Measurements from ENCODE around the gene CHD3.
"Not testable (repeated sequence)": the region's sequence is repeated elsewhere in the genome, so short reads cannot be mapped to it uniquely, and the experiment has no call there.

The CHD3 gene

GRCh38 chr17:7854078-7854777, 34.4 kb upstream of the CHD3 start:
- no peaks in the 10 kb centered on the region for H3K9me3 ChIP-seq (ENCODE audit: control insufficient read depth, insufficient read depth, low read length)
- H3K4me1 ChIP-seq (ENCODE audit: insufficient read depth, low read length) = peaks cover 5% of the 10 kb centered on the region; the same call in 1 of the 2 replicates
- peak overlapping the region; percentile 25; the same call in 1 of the 2 replicates for H3K9ac ChIP-seq (ENCODE audit: low read depth, low read length)
- H3K36me3 ChIP-seq (ENCODE audit: insufficient read depth, low read length) = no peaks in the 10 kb centered on the region

DNA sequence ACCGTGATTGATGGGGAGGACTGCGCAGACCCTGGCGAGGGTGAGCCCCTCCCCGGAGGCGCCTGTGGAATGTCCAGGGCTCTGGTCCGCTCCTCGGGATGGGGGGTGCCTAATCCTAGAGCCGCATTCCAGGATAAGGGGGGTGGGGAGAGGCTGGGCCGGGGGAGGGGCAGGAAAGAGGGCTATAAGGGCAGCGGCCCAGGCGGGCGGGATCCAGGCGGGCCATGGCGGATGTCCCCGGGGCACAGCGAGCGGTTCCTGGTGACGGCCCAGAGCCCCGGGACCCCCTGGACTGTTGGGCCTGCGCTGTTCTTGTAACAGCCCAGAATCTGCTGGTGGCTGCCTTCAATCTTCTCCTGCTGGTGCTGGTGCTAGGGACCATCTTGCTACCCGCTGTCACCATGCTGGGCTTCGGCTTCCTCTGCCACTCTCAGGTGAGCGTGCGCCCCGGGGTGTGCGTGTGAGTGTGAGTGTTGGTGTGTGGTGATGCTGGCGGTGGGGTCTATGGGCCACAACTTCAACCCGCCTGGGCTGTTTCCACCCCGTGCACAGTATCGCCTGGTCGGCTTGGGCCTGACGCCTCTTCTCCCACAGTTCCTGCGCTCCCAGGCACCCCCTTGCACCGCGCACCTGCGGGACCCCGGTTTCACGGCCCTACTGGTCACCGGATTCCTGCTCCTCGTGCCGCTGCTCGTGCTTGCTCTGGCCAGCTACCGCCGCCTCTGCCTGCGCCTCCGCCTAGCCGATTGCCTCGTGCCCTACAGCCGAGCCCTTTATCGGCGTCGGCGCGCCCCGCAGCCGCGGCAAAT, 33.5 kb upstream of the CHD3 start, which contains the start of gene TMEM88:
Gene TMEM88, plus strand, starts transcription at position 216 of the 809 bp plus-strand sequence. Its CDS starts 9 bp downstream, at position 225.
- Histone ChIP-seq H3K4me1 (ENCODE audit: insufficient read depth, low read length) (peaks cover 5% of the 10 kb centered on the region; the same call in 1 of the 2 replicates), H3K36me3 (ENCODE audit: insufficient read depth, low read length) (no peaks in the 10 kb centered on the region), H3K9ac (ENCODE audit: low read depth, low read length) (peak within 1 kb of the TSS; percentile 35; the same call in 1 of the 2 replicates), H3K9me3 (ENCODE audit: control insufficient read depth, insufficient read depth, low read length) (no peaks in the 10 kb centered on the region)

GRCh38 chr17:7855660-7856010, 33.0 kb upstream of the CHD3 start:
- peak overlapping the region; percentile 35; the same call in 1 of the 2 replicates for H3K9ac ChIP-seq (ENCODE audit: low read depth, low read length)
- no peaks in the 10 kb centered on the region for H3K9me3 ChIP-seq (ENCODE audit: control insufficient read depth, insufficient read depth, low read length)
- peaks cover 5% of the 10 kb centered on the region; the same call in 1 of the 2 replicates for H3K4me1 ChIP-seq (ENCODE audit: insufficient read depth, low read length)
- H3K36me3 ChIP-seq (ENCODE audit: insufficient read depth, low read length) = no peaks in the 10 kb centered on the region

GRCh38 chr17:7856011-7856810, 32.4 kb upstream of the CHD3 start:
- peaks cover 5% of the 10 kb centered on the region; the same call in 1 of the 2 replicates for H3K4me1 ChIP-seq (ENCODE audit: insufficient read depth, low read length)
- peak overlapping the region; percentile 92 for H3K9ac ChIP-seq (ENCODE audit: low read depth, low read length)
- no peaks in the 10 kb centered on the region for H3K36me3 ChIP-seq (ENCODE audit: insufficient read depth, low read length)
- H3K9me3 ChIP-seq (ENCODE audit: control insufficient read depth, insufficient read depth, low read length) = no peaks in the 10 kb centered on the region

DNA sequence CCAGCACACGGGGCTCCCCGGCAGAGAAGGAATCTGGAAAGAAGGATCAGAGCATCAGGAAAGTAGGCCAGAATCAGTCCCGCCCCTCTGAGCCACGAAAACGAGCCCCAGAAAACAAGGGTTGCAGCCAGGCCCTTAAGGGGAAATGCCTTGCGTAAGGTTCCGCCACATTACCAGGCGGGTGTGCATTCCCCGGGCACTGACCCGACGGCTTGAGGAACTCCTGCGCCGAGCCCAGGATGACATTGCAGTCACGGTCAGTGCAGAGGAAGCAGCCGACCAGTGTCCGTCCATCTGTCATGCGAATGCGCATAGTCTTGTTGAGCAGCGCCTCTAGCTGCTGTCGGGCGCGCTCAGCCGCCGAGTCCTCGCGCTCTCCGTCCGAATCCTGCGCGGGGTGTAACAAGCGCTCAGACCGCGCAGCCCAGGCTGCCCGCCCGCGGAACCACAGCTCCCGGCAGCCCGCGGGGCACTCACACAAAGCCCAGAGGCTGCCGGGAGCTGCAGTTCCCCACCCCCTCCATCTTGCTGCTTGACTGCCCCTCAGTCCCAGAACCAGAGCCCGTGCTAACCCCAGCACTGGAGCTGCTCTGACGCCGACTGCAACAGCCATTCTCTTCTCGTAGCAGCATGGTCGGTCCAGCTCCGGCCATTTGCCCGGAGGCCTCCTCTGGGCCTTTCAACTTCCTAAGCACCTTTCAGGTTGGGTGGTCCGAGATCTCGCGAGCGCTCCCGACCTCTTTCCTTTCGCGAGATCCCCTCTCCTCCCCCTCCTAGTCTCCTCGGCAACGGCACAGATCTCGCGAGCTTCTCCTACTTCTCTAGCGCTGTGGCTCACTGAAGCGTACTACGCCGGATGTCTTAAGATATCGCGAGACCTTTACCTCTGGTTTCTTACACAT, 31.5 kb upstream of the CHD3 start, which contains the start of gene NAA38:
Gene NAA38, minus strand, starts transcription at position 749 of the 902 bp plus-strand sequence. Its CDS starts 96 bp downstream, at position 653.
- Histone ChIP-seq H3K36me3 (ENCODE audit: insufficient read depth, low read length) (no peaks in the 10 kb centered on the region), H3K4me1 (ENCODE audit: insufficient read depth, low read length) (peaks cover 5% of the 10 kb centered on the region; the same call in 1 of the 2 replicates), H3K9me3 (ENCODE audit: control insufficient read depth, insufficient read depth, low read length) (no peaks in the 10 kb centered on the region), H3K9ac (ENCODE audit: low read depth, low read length) (peak within 1 kb of the TSS; percentile 92)

DNA sequence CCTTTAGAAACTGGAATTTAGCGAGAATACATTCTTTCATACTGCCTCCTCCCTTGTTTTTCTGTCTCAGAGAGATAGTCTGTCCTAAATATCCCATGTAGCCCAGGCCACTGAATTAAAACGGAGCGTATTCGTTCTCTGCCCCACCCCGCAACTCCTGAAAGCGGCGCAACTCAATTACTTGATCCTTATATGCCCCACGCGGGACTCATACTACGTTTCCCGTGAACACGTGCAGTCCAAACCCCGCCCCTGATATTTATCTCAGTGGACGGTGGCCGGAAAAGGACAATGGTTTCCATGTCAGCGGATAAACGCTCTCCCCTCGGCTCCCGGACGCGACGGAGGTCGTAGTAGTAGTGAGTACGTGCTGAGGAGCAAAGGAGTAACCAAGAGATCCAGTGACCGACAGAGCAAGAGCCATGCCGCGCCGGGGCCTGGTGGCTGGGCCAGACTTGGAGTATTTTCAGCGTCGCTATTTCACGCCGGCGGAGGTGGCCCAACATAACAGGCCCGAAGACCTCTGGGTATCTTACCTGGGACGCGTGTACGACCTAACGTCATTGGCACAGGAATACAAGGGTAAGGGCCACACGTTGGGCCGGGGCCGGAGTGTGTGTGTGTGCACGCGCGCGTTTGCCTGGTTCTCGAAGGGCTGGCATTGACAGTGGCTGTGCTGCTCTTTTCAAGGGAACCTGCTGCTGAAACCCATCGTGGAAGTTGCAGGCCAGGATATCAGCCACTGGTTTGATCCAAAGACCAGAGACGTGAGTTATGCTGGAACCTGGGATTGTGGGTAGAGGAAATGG, 30.7 kb upstream of the CHD3 start, which contains the start of gene CYB5D1:
Gene CYB5D1, plus strand, starts transcription at position 291 of the 809 bp plus-strand sequence. Its CDS starts 132 bp downstream, at position 423.
- no peaks in the 10 kb centered on the region for H3K9me3 ChIP-seq (ENCODE audit: control insufficient read depth, insufficient read depth, low read length)
- H3K4me1 ChIP-seq (ENCODE audit: insufficient read depth, low read length) = peaks cover 7% of the 10 kb centered on the region; the same call in 1 of the 2 replicates
- H3K36me3 ChIP-seq (ENCODE audit: insufficient read depth, low read length) = no peaks in the 10 kb centered on the region
- H3K9ac ChIP-seq (ENCODE audit: low read depth, low read length) = peak within 1 kb of the TSS; percentile 92

- Histone ChIP-seq H3K9me3 (ENCODE audit: control insufficient read depth, insufficient read depth, low read length) (no peaks in the 10 kb centered on the region), H3K36me3 (ENCODE audit: insufficient read depth, low read length) (no peaks in the 10 kb centered on the region), H3K4me1 (ENCODE audit: insufficient read depth, low read length) (peaks cover 11% of the 10 kb centered on the region; the same call in 1 of the 2 replicates), H3K9ac (ENCODE audit: low read depth, low read length) (peak overlapping the region; percentile 92)
These were observed 30.1 kb upstream of the CHD3 start for GRCh38 chr17:7858522-7858810.

DNA sequence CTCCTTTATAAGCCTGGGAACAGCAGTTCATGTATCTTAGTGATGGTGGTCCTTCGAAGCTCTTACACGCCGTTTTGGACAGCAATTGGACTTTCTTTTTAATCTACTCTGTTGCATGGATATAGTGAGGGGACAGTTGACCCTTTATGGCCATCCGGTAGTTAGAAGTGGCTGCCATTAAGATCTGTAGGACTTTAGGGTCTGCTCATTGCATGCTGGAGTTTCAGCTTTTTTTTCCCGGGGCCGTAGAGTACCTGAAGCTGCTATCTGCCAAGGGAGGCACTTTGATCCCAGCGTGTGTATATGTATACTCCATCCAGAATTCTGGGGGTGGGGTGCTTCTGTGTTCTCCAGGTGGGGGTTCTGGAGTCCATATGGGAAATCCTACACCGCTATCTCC, 29.6 kb upstream of the CHD3 start:
- peak overlapping the region; percentile 92 for H3K9ac ChIP-seq (ENCODE audit: low read depth, low read length)

GRCh38 chr17:7862692-7863437, 25.7 kb upstream of the CHD3 start:
- Histone ChIP-seq H3K9me3 (ENCODE audit: control insufficient read depth, insufficient read depth, low read length) (no peaks in the 10 kb centered on the region), H3K9ac (ENCODE audit: low read depth, low read length) (no peak overlapping the region), H3K4me1 (ENCODE audit: insufficient read depth, low read length) (peaks cover 6% of the 10 kb centered on the region; the same call in 1 of the 2 replicates), H3K36me3 (ENCODE audit: insufficient read depth, low read length) (peaks cover 3% of the 10 kb centered on the region; the same call in 1 of the 2 replicates)

More for the DNA sequence above, 29.6 kb upstream of the CHD3 start:
- peaks cover 11% of the 10 kb centered on the region; the same call in 1 of the 2 replicates for H3K4me1 ChIP-seq (ENCODE audit: insufficient read depth, low read length)
- H3K36me3 ChIP-seq (ENCODE audit: insufficient read depth, low read length) = peaks cover 3% of the 10 kb centered on the region; the same call in 1 of the 2 replicates
- no peaks in the 10 kb centered on the region for H3K9me3 ChIP-seq (ENCODE audit: control insufficient read depth, insufficient read depth, low read length)

GRCh38 chr17:7864384-7864783, 24.2 kb upstream of the CHD3 start:
- not testable (repeated sequence) for H3K4me1 ChIP-seq (ENCODE audit: insufficient read depth, low read length); H3K9me3 ChIP-seq (ENCODE audit: control insufficient read depth, insufficient read depth, low read length); H3K9ac ChIP-seq (ENCODE audit: low read depth, low read length); H3K36me3 ChIP-seq (ENCODE audit: insufficient read depth, low read length)

DNA sequence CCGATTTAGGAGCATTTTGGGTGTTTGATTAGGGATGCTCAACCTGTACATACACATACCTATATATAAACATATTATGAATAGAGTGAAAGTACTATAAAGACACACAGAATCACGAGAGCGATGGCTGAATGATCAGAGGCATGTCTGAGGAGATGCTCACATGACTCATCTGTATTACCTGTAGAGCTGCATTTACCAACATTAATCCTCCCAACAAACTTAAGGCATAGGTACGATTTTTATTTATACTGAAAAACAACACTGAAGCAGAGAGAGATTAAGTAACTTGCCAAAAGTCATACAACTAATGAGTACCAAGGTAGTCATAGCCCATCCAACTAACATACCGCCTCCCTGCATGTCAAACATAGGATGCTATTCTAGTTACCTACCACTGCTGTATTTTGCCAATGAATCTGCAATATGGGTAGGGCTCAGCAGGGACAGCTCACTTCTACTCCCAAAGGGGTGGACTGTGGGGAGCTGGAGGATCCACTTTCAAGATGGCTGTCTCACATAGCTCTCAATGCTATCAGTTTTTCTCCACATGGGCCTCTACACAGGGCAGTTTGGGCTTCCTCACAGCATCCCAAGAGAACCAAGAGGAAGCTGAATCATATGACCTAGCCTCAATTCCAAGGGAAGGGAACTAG, 23.5 kb upstream of the CHD3 start:
- Histone ChIP-seq H3K36me3 (ENCODE audit: insufficient read depth, low read length) (peaks cover 3% of the 10 kb centered on the region; the same call in 1 of the 2 replicates), H3K9me3 (ENCODE audit: control insufficient read depth, insufficient read depth, low read length) (no peaks in the 10 kb centered on the region), H3K4me1 (ENCODE audit: insufficient read depth, low read length) (peaks cover 6% of the 10 kb centered on the region; the same call in 1 of the 2 replicates), H3K9ac (ENCODE audit: low read depth, low read length) (no peak overlapping the region)
